Left ventricle myocardium inferior (tissue), 1 donor: ENCODE data around the gene TECPR2. TPM values are rescaled to one million over a fixed set of nuclear protein-coding genes. Genes with fewer than 3 reads are reported as not detected.

Experiments
- DNase-seq: peaks from one replicate; pipeline ENCODE4 v3.0.0-alpha.2; 2020
- H3K27ac ChIP-seq: fragments of 200-600 bp; replicated peaks from 2 replicates; pipeline ENCODE4 v1.8.0; 2021
- H3K27me3 ChIP-seq: fragments of 200-600 bp; 2 replicates; pipeline ENCODE4 v1.8.0; 2021; ENCODE audit warnings: low read depth
- H3K36me3 ChIP-seq: fragments of 200-600 bp; 2 replicates; pipeline ENCODE4 v1.8.0; 2021
- H3K4me1 ChIP-seq: fragments of 200-600 bp; 2 replicates; pipeline ENCODE4 v1.8.0; 2021
- H3K4me3 ChIP-seq: fragments of 200-600 bp; 2 replicates; pipeline ENCODE4 v1.8.0; 2021; ENCODE audit warnings: mild to moderate bottlenecking, moderate library complexity
- H3K9me3 ChIP-seq: fragments of 200-600 bp; replicated peaks from 2 replicates; pipeline ENCODE4 v1.8.0; 2021
- intact Hi-C: fragments of 100-400 bp; cut with micrococcal nuclease; formaldehyde crosslinking; loops from one replicate; pipeline ENCODE4 v1.11.0; 2022
- total RNA-seq: library from RNA; stranded (reverse); fragmentation: NEBNext Ultra II Directional; extraction: Animal tissue kit (Norgen Biotek cat#: 25700); gene quantifications from one replicate; pipeline ENCODE4 v1.2.1, GENCODE V29; 2021
- TF ChIP-seq, protein P1 (sequence below): fragments of 200-600 bp; IDR thresholded peaks from 2 replicates; pipeline ENCODE4 v1.8.0; 2021; ENCODE audit warnings: antibody characterized with exemption, mild to moderate bottlenecking, borderline replicate concordance
- donor health status: DM: no; HTN: yes; CAD: no; lungs with severe emphysema.

TECPR2 gene
- total RNA-seq, 1 donor from 2014 or later = 20.0 TPM

DNA sequence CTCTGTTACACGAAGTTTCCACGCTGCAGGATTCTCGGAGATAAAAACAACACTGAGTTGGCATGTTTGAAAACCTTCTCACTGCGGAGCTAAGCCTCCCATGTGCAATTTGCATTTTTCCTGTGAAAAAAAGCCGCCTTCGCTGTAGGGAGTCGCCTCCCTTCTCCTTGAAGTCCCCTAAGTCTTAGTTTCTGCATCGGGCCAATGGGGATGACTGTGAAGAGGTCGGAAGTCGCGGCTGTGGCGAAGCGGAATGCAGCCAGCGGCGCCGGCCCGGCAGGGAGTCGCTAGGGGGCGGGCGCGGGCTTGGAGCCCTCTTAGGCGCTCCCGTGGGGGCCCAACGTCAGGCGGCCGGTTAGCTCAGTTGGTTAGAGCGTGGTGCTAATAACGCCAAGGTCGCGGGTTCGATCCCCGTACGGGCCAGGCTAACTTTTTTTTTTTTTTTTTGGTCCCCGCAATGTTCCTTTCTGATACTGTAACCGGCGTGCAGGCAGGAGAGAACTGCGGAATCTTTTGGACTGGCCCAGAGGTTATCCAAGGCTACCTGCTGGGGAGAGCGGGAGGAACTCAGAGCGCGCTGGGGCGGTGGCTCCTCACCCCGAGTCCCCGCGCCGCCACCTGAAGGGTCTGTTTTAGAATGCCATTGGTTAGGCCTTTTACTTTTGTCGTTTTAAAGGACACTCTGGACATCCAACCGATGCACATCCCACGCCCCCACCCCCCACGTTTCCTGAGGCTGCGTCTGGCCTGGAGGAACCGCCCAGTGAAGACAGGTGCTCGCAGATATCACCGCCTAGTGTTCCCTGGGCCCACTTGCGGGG is 45.8 kb upstream of the TECPR2 start:
- intact Hi-C loops = no loop called here
- H3K4me1 ChIP-seq = peaks cover 64% of the 10 kb centered on the region

DNA sequence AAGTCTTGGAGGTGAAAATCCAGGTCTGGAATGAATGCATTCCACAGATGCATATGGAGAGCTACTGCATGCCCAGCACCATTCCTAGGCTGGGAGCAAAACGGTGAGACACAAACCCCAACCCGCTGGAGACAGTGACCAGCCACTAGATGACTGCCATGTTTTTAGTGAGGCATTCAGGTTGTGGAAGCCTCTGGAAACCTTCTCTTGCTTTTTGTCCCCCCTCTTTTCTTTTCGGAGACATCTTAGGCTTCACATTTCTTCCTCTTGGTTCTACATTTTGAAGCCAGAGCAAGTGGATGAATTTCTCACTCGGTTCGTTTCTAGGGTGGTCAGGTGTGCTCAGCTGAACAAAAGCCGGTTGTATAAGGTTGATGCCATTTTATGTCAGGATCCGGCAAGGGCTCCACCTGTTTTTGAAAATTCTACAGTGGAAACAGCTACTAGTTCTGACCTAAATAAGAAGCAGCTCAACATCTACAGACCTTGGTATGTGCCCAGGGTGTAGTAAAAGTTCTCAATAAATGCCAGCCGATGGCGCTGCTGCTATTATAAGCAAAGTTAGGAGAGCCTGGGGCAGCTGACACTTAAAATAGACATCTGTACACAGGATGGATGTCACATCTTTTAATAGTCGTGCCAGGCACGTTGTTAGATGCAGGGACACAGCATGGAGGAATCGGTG is 45.0 kb upstream of the TECPR2 start:
- Histone ChIP-seq H3K27me3 (no peaks in the 10 kb centered on the region), H3K27ac (peak overlapping the region; percentile 97), H3K4me1 (peaks cover 65% of the 10 kb centered on the region), H3K4me3 (peak overlapping the region; percentile 68), H3K9me3 (no peaks in the 10 kb centered on the region), H3K36me3 (no peaks in the 10 kb centered on the region)
- peak; percentile 42 for DNase-seq
- TF ChIP-seq, protein P1, sequence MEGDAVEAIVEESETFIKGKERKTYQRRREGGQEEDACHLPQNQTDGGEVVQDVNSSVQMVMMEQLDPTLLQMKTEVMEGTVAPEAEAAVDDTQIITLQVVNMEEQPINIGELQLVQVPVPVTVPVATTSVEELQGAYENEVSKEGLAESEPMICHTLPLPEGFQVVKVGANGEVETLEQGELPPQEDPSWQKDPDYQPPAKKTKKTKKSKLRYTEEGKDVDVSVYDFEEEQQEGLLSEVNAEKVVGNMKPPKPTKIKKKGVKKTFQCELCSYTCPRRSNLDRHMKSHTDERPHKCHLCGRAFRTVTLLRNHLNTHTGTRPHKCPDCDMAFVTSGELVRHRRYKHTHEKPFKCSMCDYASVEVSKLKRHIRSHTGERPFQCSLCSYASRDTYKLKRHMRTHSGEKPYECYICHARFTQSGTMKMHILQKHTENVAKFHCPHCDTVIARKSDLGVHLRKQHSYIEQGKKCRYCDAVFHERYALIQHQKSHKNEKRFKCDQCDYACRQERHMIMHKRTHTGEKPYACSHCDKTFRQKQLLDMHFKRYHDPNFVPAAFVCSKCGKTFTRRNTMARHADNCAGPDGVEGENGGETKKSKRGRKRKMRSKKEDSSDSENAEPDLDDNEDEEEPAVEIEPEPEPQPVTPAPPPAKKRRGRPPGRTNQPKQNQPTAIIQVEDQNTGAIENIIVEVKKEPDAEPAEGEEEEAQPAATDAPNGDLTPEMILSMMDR = peak; percentile 23
- intact Hi-C loops = no loop called here

More for the DNA sequence above, 45.8 kb upstream of the TECPR2 start:
- Histone ChIP-seq H3K36me3 (no peaks in the 10 kb centered on the region), H3K27ac (peak overlapping the region; percentile 97), H3K27me3 (no peaks in the 10 kb centered on the region), H3K9me3 (no peaks in the 10 kb centered on the region), H3K4me3 (peak overlapping the region; percentile 68)
- peak; percentile 92 for DNase-seq
- TF ChIP-seq, protein P1 = peak; percentile 80

DNA sequence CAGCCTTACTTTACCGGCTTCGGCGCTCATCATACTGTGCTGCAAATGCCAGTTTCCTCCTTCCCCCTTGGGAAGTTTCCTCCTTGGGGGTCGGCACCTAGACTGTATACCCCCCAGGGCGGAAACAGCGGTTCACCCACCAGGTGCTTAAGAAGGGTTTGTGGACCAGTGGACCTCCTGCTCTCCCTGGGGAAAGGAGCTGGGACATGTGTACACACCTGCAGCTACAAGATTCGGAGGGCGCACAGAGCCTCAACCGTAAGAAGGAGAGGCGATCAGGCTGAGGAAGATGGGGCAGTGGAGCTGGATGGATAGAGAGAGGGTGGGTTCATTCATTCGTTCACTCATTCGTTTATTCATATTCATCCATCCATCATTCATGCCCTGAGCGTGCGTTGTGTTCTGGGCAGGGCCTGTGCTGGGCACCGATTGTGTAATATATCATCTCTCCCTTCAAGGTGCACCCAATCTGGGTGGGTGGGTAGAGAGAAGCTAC is 43.9 kb upstream of the TECPR2 start:
- Histone ChIP-seq H3K9me3 (no peaks in the 10 kb centered on the region), H3K4me1 (peaks cover 68% of the 10 kb centered on the region), H3K27me3 (no peaks in the 10 kb centered on the region), H3K4me3 (peak overlapping the region; percentile 91), H3K27ac (peak overlapping the region; percentile 97), H3K36me3 (no peaks in the 10 kb centered on the region)
- TF ChIP-seq, protein P1 = no peak
- intact Hi-C loops = no loop called here
- DNase-seq = no peak

DNA sequence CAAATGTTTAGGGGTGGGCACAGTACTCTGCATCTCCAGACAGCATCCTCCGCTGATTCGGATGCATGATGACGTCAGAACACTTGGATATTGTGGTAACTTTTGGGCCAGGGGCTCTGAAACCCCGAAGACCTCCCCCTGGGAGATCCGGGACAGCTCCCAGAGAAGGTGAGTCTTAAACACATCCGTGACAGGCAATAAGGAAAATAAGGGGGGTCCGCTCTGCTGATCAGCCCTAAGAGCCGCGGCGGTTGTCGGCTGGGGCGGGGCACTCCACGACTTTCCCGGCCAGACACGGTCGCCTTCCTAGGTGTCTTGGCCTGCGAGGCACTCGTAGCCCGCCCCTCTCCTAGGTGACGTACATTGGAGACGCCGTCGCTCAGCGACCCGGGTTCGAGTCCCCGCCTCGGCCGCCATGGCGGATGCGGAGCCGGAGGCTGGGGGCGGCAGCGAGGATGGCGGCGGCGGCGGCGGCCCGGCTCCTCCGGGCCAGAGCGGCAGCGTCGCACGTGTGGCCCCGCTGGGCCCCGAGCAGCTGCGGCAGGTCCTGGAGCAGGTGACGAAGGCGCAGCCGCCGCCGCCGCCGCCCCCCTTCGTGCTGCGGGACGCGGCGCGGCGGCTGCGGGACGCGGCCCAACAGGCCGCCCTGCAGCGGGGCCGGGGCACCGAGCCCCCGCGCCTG is 43.2 kb upstream of the TECPR2 start, which contains the start of gene ZNF839:
Gene ZNF839 (plus strand): TSS at position 396 of the 682 bp plus-strand sequence. CDS start 20 bp downstream, at position 416.
- peak; percentile 93 for DNase-seq
- TF ChIP-seq, protein P1 = no peak
- peaks cover 62% of the 10 kb centered on the region for H3K4me1 ChIP-seq
- intact Hi-C loops = no loop called here
- H3K27me3 ChIP-seq = no peaks in the 10 kb centered on the region
- no peaks in the 10 kb centered on the region for H3K9me3 ChIP-seq
- peak within 1 kb of the TSS; percentile 91 for H3K4me3 ChIP-seq
- no peaks in the 10 kb centered on the region for H3K36me3 ChIP-seq
- H3K27ac ChIP-seq = peak within 1 kb of the TSS; percentile 97

DNA sequence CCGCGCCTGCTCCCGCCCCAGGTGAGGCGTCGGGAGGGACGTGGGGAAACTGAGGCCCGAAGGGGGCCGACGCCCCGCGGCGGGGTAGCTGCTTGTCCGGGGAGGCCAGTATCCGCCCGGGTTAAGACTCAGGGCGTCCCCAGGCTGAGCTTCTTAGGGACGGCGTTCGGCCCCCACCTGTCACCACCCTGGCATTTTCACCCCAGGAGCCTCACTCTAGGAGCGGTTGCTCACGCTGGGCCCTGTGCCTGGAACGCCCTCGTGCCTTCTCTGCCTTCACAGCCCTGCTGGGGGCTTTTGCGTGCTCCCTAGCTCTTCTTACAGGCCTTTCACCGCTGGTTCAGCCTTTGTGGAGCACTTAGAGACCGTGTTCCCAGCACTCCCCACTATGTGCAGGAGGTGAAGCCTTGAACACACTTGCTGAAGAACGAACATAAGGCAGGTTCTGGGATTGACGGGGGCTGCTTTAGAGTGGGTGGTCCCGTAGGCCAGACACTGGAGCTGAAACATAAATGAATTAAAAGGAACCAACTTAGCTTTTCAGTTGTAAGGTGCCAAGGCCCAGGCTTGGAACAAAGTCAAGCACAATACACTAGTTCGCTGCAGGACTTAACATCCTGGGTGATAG is 42.6 kb upstream of the TECPR2 start:
- Histone ChIP-seq H3K27me3 (no peaks in the 10 kb centered on the region), H3K9me3 (no peaks in the 10 kb centered on the region), H3K36me3 (no peaks in the 10 kb centered on the region), H3K4me3 (peak overlapping the region; percentile 91), H3K27ac (peak overlapping the region; percentile 97), H3K4me1 (peaks cover 58% of the 10 kb centered on the region)
- peak; percentile 43 for DNase-seq
- intact Hi-C loops = no loop called here
- TF ChIP-seq, protein P1 = no peak
